HK-2 (cell line): Measurements from ENCODE around the gene KRT33B.

Source experiments
- DNase-seq: peaks from one replicate; pipeline ENCODE4 v3.0.0-alpha.2; 2018; ENCODE audit not compliant: unreplicated experiment

The KRT33B gene

GRCh38 chr17:41325611-41326010, 44.0 kb downstream of the KRT33B start:
- no peak for DNase-seq

GRCh38 chr17:41325126-41325525, 44.5 kb downstream of the KRT33B start:
- no peak for DNase-seq

GRCh38 chr17:41324180-41325075, 45.2 kb downstream of the KRT33B start:
- peak; percentile 31 for DNase-seq

GRCh38 chr17:41322903-41323895, 46.4 kb downstream of the KRT33B start:
- no peak for DNase-seq

GRCh38 chr17:41322094-41322902, 47.3 kb downstream of the KRT33B start:
- DNase-seq, result peak; percentile 24

GRCh38 chr17:41318231-41318630, 51.4 kb downstream of the KRT33B start:
- no peak for DNase-seq

GRCh38 chr17:41315814-41316445, 53.7 kb downstream of the KRT33B start:
- DNase-seq, result no peak

GRCh38 chr17:41315204-41315794, 54.3 kb downstream of the KRT33B start, which contains the start of gene KRTAP17-1:
Gene KRTAP17-1 (minus strand): TSS chr17:41315710. CDS start chr17:41315650, 60 bp downstream.
- no peak for DNase-seq
